Dermis microvascular lymphatic vessel endothelial cell (primary cell): ENCODE results near the gene EFCAB13. TPM values are rescaled to one million over a fixed set of nuclear protein-coding genes. Genes with fewer than 3 reads are reported as not detected.
"Not testable (repeated sequence)": the region's sequence is repeated elsewhere in the genome, so short reads cannot be mapped to it uniquely, and the experiment has no call there.

ENCODE experiments used
- DNase-seq, 2 donors: peaks; one replicate each; pipeline versions ENCODE4 v3.0.0 to v3.0.0-alpha.2; 2010; ENCODE audit warnings: low read depth in 2 of 2
- total RNA-seq: library from RNA; depleted of rRNA; stranded (reverse); fragments of >200 nt; gene quantifications from 2 replicates; pipeline ENCODE4 v1.2.1, GENCODE V29; 2014

EFCAB13 gene
- total RNA-seq, 1 donor from 2014 or later: 2.3 TPM

- peak in 1 of 2 donors; percentile 78 for DNase-seq
These were observed 667 bp downstream of the EFCAB13 start for GRCh38 chr17:47324224-47325020.

DNA sequence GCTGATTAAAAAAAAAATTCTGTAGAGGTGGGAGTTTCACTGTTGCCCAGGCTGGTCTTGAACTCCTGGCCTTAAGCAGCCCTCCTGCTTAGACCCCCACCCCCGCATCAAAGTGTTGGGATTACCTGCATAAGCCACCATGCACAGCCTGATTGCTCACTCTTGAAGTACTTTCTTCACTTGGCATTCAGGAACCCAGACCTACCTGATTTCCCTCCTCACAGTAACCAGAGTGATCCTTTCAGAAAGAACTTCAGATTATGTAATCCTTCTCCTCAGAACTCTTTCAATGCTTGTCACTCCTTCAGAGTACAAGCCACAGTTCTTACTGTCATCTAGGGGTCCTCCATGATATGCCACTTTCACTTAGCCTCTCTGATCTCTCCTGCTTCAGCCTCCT lies 1.4 kb downstream of the EFCAB13 start:
- DNase-seq: no peak

DNA sequence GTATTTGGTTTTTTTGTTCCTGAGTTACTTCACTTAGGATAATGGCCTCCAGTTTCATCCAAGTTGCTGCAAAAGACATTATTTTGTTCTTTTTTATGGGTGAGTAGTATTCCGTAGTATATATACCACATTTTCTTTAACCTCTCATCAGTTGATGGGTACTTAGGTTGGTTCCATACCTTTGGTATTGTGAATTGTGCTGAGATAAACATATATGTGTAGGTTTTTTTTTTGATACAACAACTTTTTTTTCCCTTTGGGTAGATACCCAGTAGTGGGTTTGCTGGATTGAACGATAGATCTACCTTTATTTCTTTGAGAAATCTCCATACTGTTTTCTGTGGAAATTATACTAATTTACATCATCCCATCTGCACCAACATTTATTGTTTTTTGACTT lies 6.8 kb downstream of the EFCAB13 start:
- DNase-seq: no peak

- no peak for DNase-seq
These were observed 8.5 kb downstream of the EFCAB13 start for GRCh38 chr17:47332287-47332686.

- peak in 1 of 2 donors; percentile 69 for DNase-seq
These were observed 11.6 kb downstream of the EFCAB13 start for GRCh38 chr17:47335101-47335936.

DNA sequence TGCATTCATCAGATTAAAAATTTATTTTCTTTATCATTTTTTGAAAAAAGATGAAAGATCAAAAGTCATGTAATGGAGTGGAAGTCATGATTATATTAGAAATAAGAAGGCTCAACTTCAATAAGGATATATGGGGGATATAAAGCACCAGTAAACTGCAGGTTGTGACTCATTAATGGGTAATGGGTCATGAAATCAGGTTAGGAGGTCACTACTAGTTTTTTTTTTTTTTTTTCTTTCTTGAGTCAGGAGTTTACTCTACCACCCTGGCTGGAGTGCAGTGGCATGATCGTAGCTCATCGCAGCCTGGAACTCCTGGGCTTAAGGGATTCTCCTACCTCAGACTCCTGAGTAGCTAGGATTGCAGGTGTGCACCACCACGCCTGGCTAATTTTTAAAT lies 14.3 kb downstream of the EFCAB13 start:
- no peak for DNase-seq

DNA sequence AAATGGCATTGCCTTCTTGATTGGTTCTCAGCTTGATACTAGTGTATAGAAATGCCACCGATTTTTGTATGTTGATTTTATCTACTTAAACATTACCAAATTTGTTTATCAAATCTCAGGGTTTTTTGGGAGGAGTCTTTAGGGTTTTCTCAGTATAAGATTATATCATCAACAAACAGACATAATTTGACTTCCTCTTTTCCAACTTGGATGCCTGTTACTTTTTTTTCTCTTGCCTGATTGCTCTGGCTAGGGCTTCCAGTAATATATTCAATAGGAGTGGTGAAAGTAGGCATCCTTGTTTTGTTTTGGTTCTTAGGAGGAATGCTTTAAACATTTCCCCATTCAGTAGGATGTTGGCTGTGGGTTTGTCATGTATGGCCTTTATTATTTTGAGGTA lies 29.1 kb downstream of the EFCAB13 start:
- DNase-seq: no peak

DNA sequence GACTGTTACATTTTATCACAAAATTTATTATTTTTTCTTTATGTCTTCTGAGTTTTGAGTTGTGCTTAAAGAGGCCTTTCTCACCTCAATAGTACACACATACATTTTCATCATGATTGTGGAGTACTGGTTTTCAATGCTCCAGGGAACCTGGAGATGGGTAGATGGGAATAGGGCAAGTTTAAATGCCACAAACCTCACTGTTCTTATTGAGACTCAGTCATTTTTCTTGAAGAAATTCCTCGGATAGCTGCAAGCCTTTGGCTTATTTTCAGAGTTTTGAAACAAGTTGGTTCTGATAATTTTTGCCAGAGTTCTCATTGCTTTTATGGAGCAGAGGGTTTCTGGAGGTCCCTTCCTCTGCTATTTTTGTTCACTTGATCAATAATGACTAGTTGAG lies 34.9 kb downstream of the EFCAB13 start:
- DNase-seq: no peak

- DNase-seq: no peak
These were observed 39.4 kb downstream of the EFCAB13 start for GRCh38 chr17:47363171-47363570.

GRCh38 chr17:47367257-47367656 lies 43.5 kb downstream of the EFCAB13 start:
- no peak for DNase-seq

GRCh38 chr17:47368262-47368661 lies 44.5 kb downstream of the EFCAB13 start:
- no peak for DNase-seq

- peak in 1 of 2 donors; percentile 12 for DNase-seq
These were observed 47.1 kb downstream of the EFCAB13 start for GRCh38 chr17:47370899-47371298.

DNA sequence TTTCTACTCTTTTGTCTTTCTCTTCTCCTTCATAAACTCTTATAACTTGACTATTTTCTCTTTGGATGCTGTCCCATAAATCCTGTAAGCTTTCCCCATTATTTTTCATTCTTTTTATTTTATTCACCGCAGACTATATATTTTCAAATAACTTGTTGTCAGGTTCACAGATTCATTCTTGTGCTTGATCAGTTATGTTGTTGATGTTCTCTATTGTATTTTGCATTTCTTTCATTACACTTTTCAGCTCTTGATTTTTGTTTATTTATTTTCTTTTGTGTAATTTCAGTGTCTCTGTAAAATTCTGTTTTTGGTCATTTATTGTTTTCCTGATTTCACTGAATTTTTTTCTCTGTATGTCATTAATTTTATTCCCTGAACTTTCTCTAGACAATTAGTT lies 49.2 kb downstream of the EFCAB13 start:
- no peak for DNase-seq

DNA sequence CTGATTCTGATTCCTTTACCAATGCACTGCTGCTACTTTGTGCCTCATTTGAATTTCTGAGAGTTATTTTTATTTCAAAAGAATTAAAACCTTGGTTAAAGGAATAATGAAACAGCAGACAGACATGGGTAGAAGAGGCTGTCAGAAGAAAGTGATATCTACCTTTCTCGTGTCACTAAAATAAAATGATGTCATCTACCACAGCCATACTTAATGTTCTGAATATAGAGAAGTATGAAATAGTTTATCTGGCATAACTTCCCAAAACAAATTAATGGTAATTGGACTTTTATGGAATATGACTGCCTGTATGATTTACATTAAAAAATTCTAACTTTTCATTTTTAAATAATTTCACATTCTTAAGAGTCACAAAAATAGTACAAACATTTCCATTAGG lies 52.5 kb downstream of the EFCAB13 start:
- no peak for DNase-seq

DNA sequence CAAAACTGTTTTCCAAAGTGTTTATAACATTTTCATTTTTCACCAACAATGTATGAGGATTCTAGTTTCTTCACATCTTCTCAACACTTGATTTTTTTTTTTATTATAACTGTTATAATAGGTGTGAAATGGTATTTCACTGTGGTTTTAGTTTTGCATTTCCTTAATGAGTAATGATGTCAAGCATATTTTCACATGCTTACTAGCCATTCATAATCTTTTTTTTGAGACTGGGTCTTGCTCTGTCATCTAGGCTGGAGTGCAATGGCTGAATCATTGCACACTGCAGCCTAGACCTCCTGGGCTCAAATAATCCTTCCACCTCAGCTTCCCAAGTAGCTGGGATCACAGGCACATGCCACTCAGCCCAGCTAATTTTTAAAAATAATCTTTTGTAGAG lies 65.1 kb downstream of the EFCAB13 start:
- no peak for DNase-seq

- DNase-seq: not testable (repeated sequence)
These were observed 73.9 kb downstream of the EFCAB13 start for GRCh38 chr17:47397532-47398128.

DNA sequence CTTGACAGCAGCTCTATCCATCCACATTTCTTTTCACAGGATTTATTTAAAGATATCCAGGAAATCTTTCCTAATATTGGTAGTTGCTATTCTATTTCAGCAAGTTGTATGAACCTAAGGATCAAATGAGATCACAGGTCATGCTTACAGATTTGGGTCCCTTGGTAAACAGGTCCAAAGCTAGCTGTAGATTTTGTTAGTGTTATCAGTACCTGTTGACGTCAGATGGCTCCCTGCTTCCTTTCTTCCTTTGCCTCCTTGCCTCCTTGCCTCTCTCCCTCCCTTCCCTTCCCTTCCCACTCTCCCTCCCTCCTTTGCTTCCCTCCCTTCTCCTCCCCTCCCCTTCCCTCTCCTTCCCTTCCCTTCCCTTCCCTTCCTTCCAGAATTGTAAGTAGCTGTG lies 76.6 kb downstream of the EFCAB13 start:
- no peak for DNase-seq

GRCh38 chr17:47401100-47401499 lies 77.3 kb downstream of the EFCAB13 start:
- DNase-seq: peak in 1 of 2 donors; percentile 28

- DNase-seq: no peak
These were observed 80.3 kb downstream of the EFCAB13 start for GRCh38 chr17:47404006-47404405.

DNA sequence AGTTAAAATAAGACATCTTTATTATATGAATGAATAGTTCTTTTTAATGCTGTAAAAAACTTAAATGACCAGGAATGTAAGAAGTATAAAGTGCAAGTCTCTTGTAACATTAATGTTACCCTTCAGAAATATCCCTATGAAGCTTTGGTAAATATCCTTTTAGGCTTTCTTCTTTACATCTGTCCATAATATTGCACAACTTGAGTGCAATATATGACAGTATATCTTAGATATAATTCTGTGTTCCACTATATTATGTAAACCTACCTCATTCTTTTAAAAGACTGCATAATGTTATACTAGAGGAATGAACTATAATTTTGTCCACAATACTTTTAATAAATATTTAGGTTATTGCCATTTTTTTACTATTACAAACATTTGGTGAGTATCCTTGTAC lies 81.1 kb downstream of the EFCAB13 start:
- DNase-seq: no peak

DNA sequence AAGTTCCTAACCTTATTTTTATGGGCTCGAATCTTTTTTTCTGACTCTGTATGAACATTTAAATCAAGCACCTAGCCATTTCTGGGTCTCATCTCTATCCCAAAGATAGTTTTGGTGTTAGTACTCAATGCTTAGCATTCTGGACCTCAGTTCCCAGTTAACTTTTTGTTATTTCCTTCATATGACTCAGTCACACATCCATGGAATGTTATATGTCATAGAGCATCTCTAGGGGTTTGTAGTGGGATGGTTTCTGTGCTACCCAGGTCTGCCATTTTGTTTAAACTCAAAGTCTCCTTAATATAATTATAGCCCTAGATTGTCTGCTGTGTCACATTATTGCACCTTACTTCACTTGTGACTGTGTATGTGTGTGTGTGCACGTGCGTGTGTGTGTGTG lies 90.1 kb downstream of the EFCAB13 start:
- DNase-seq: no peak

DNA sequence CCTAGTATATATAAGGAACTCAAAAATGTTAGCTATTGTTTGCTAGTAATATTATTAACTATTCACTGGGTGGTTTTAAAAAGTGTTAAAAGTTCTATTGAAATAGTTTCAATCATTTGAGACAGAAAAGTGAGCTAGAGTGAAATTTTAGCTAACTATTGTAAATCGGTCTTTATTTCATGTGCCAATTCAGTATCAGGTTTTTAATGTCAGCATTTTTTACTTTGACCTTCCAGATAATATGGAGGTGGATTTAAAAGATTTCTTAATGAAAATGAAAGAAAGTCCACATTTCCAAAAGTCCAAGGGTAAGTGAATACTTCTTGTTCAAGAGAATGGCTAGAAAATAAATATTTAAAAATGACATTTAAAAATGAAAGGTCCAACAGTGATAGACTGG lies 90.9 kb downstream of the EFCAB13 start:
- DNase-seq: no peak
